ENCODE data around the gene RASAL2. TPM values are rescaled to one million over a fixed set of nuclear protein-coding genes. Genes with fewer than 3 reads are reported as not detected.
"Not testable (repeated sequence)": the region's sequence is repeated elsewhere in the genome, so short reads cannot be mapped to it uniquely, and the experiment has no call there.

Gene RASAL2
- total RNA-seq, 1 experiment from 2014 or later = 32.4 TPM

DNA sequence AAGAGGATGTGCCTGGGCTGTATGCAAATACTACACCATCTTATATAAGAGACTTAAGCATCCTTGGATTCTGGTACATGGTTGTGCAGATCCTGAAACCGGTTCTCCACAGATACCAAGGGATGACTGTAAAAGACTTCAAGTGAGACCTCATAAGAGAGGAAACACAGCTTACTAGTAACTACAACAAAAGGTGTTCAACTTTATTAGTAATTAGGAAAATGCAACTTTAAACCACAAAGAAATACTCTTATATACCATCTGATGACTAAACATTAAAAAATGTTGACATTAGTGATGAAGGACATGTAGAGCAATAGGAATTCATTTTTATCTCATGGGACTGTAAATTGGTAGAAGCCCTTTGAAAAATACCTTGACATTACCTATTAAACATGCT lies 102.7 kb downstream of the RASAL2 start:
- DNase-seq = no peak
- peaks cover 5% of the 10 kb centered on the region for H3K9me3 Mint-ChIP-seq (ENCODE audit: low read depth, unreplicated experiment)
- H3K4me1 Mint-ChIP-seq (ENCODE audit: low read depth, unreplicated experiment) = peaks cover 23% of the 10 kb centered on the region
- H3K27ac Mint-ChIP-seq (ENCODE audit: unreplicated experiment) = no peak overlapping the region
- BruUV-seq (replicated peaks) = no TSS peak
- CTCF ChIA-PET = no interaction called here
- TF ChIP-seq, protein P1, sequence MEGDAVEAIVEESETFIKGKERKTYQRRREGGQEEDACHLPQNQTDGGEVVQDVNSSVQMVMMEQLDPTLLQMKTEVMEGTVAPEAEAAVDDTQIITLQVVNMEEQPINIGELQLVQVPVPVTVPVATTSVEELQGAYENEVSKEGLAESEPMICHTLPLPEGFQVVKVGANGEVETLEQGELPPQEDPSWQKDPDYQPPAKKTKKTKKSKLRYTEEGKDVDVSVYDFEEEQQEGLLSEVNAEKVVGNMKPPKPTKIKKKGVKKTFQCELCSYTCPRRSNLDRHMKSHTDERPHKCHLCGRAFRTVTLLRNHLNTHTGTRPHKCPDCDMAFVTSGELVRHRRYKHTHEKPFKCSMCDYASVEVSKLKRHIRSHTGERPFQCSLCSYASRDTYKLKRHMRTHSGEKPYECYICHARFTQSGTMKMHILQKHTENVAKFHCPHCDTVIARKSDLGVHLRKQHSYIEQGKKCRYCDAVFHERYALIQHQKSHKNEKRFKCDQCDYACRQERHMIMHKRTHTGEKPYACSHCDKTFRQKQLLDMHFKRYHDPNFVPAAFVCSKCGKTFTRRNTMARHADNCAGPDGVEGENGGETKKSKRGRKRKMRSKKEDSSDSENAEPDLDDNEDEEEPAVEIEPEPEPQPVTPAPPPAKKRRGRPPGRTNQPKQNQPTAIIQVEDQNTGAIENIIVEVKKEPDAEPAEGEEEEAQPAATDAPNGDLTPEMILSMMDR (IDR thresholded peaks at IDR 0.05; ENCODE audit: unreplicated experiment) = no peak
- H3K4me3 Mint-ChIP-seq (ENCODE audit: low read depth, unreplicated experiment) = no peak overlapping the region
- no peaks in the 10 kb centered on the region for H3K27me3 Mint-ChIP-seq (ENCODE audit: unreplicated experiment)
- intact Hi-C loops (cut with micrococcal nuclease; ENCODE audit: unreplicated experiment) = no loop called here
- H3K36me3 Mint-ChIP-seq (ENCODE audit: insufficient read depth, unreplicated experiment) = no peaks in the 10 kb centered on the region

DNA sequence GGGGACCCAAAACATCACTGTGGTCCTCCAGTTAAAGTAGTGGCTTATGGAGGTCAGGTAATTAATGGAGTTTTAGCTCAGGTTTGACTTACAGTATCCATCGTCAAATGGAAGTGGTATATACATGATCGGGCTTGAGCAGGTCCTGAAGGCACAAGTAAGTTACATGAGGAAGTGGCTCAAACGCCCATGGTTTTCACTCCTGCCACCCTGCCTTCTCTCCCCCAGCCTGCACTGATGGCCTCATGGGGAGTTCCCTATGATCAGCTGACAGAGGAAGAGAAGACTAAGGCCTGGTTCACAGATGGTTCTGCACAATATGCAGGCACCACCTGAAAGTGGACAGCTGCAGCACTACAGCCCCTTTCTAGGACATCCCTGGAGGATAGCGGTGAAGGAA lies 108.2 kb downstream of the RASAL2 start:
- CTCF ChIA-PET; H3K27ac Mint-ChIP-seq (ENCODE audit: unreplicated experiment); H3K4me3 Mint-ChIP-seq (ENCODE audit: low read depth, unreplicated experiment); H3K27me3 Mint-ChIP-seq (ENCODE audit: unreplicated experiment); H3K9me3 Mint-ChIP-seq (ENCODE audit: low read depth, unreplicated experiment); H3K4me1 Mint-ChIP-seq (ENCODE audit: low read depth, unreplicated experiment); DNase-seq; BruUV-seq (replicated peaks); H3K36me3 Mint-ChIP-seq (ENCODE audit: insufficient read depth, unreplicated experiment); intact Hi-C loops (cut with micrococcal nuclease; ENCODE audit: unreplicated experiment): not testable (repeated sequence)

DNA sequence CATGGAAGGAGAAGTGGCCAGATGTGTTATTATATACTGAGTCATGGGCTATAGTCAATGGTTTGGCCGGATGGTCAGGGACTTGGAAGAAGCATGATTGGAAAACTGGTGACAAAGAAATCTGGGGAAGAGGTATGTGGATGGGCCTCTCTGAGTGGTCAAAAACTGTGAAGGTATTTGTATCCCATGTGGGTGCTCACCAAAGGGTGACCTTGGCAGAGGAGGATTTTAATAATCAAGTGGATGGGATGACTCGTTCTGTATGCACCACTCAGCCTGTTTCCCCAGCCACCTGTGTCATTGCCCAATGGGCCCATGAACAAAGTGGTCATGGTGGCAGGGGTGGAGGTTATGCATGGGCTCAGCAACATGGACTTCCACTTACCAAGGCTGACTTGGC lies 108.6 kb downstream of the RASAL2 start:
- CTCF ChIA-PET; DNase-seq; H3K4me1 Mint-ChIP-seq (ENCODE audit: low read depth, unreplicated experiment); H3K4me3 Mint-ChIP-seq (ENCODE audit: low read depth, unreplicated experiment); BruUV-seq (replicated peaks); intact Hi-C loops (cut with micrococcal nuclease; ENCODE audit: unreplicated experiment); H3K36me3 Mint-ChIP-seq (ENCODE audit: insufficient read depth, unreplicated experiment); H3K9me3 Mint-ChIP-seq (ENCODE audit: low read depth, unreplicated experiment); H3K27ac Mint-ChIP-seq (ENCODE audit: unreplicated experiment); H3K27me3 Mint-ChIP-seq (ENCODE audit: unreplicated experiment): not testable (repeated sequence)

DNA sequence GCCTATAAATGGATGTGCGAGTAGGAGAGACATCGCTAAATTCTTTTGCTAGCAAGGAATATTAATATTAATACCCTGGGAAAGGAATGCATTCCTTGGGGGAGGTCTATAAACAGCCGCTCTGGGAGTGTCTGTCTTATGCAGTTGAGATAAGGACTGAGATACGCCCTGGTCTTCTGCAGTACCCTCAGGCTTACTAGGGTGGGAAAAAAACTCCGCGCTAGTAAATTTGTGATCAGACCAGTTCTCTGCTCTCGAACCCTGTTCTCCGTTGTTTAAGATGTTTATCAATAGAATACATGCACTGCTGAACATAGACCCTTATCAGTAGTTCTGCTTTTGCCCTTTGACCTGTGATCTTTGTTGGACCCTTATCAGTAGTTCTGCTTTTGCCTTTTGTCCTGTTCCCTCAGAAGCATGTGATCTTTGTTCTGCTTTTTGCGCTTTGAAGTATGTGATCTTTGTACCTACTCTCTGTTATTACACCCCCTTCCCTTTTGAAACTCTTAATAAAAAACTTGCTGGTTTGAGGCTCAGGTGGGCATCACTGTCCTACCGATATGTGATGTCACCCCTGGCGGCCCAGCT lies 114.5 kb downstream of the RASAL2 start:
- H3K4me3 Mint-ChIP-seq (ENCODE audit: low read depth, unreplicated experiment); BruUV-seq (replicated peaks); intact Hi-C loops (cut with micrococcal nuclease; ENCODE audit: unreplicated experiment); DNase-seq; H3K36me3 Mint-ChIP-seq (ENCODE audit: insufficient read depth, unreplicated experiment); H3K4me1 Mint-ChIP-seq (ENCODE audit: low read depth, unreplicated experiment); H3K27ac Mint-ChIP-seq (ENCODE audit: unreplicated experiment); CTCF ChIA-PET; H3K27me3 Mint-ChIP-seq (ENCODE audit: unreplicated experiment): not testable (repeated sequence)
- peaks cover 16% of the 10 kb centered on the region for H3K9me3 Mint-ChIP-seq (ENCODE audit: low read depth, unreplicated experiment)

GRCh38 chr1:178209935-178210334 lies 116.0 kb downstream of the RASAL2 start:
- intact Hi-C loops (cut with micrococcal nuclease; ENCODE audit: unreplicated experiment) = no loop called here
- no peak overlapping the region for H3K4me3 Mint-ChIP-seq (ENCODE audit: low read depth, unreplicated experiment)
- no peaks in the 10 kb centered on the region for H3K27me3 Mint-ChIP-seq (ENCODE audit: unreplicated experiment)
- H3K36me3 Mint-ChIP-seq (ENCODE audit: insufficient read depth, unreplicated experiment) = peaks cover 5% of the 10 kb centered on the region
- CTCF ChIA-PET = no interaction called here
- BruUV-seq (replicated peaks) = no TSS peak
- peaks cover 16% of the 10 kb centered on the region for H3K9me3 Mint-ChIP-seq (ENCODE audit: low read depth, unreplicated experiment)
- TF ChIP-seq, protein P1 (IDR thresholded peaks at IDR 0.05; ENCODE audit: unreplicated experiment) = no peak
- no peak for DNase-seq
- no peaks in the 10 kb centered on the region for H3K4me1 Mint-ChIP-seq (ENCODE audit: low read depth, unreplicated experiment)
- no peak overlapping the region for H3K27ac Mint-ChIP-seq (ENCODE audit: unreplicated experiment)

GRCh38 chr1:178218550-178218949 lies 124.6 kb downstream of the RASAL2 start:
- BruUV-seq (replicated peaks) = no TSS peak
- H3K9me3 Mint-ChIP-seq (ENCODE audit: low read depth, unreplicated experiment) = peaks cover 3% of the 10 kb centered on the region
- CTCF ChIA-PET = interaction anchor here (1.5 kb wide), 1 partner anchor 20 kb away, joined by 4 read pairs; no protein-coding TSS in a partner anchor
- intact Hi-C loops (cut with micrococcal nuclease; ENCODE audit: unreplicated experiment) = no loop called here
- no peak overlapping the region for H3K27ac Mint-ChIP-seq (ENCODE audit: unreplicated experiment)
- TF ChIP-seq, protein P1 (IDR thresholded peaks at IDR 0.05; ENCODE audit: unreplicated experiment) = no peak
- H3K36me3 Mint-ChIP-seq (ENCODE audit: insufficient read depth, unreplicated experiment) = no peaks in the 10 kb centered on the region
- H3K27me3 Mint-ChIP-seq (ENCODE audit: unreplicated experiment) = no peaks in the 10 kb centered on the region
- DNase-seq = no peak
- no peak overlapping the region for H3K4me3 Mint-ChIP-seq (ENCODE audit: low read depth, unreplicated experiment)
- peaks cover 16% of the 10 kb centered on the region for H3K4me1 Mint-ChIP-seq (ENCODE audit: low read depth, unreplicated experiment)
